ENCODE results near the gene LAMB3.

DNA sequence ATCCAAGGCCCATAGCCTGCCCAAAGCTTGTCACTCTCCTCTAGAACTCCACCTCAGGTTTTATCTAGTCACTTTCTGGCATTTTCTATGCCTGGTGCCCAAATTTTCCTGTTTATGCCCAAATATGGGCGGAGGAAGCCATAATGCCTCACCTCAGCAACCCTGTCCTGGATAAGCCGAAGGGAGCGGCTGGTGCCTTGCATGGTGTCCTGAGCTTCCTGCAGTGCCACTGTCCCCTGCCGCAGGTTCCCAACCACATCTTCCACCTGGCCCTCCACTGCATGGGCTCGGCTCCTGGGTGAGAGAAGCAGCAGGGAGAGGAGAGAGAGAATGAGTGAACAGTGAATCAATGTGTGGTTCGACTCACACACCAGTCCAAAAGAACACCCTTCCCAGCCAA, 34.5 kb downstream of the LAMB3 start:
- TF ChIP-seq, protein P1, sequence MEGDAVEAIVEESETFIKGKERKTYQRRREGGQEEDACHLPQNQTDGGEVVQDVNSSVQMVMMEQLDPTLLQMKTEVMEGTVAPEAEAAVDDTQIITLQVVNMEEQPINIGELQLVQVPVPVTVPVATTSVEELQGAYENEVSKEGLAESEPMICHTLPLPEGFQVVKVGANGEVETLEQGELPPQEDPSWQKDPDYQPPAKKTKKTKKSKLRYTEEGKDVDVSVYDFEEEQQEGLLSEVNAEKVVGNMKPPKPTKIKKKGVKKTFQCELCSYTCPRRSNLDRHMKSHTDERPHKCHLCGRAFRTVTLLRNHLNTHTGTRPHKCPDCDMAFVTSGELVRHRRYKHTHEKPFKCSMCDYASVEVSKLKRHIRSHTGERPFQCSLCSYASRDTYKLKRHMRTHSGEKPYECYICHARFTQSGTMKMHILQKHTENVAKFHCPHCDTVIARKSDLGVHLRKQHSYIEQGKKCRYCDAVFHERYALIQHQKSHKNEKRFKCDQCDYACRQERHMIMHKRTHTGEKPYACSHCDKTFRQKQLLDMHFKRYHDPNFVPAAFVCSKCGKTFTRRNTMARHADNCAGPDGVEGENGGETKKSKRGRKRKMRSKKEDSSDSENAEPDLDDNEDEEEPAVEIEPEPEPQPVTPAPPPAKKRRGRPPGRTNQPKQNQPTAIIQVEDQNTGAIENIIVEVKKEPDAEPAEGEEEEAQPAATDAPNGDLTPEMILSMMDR (IDR thresholded peaks at IDR 0.05) = no peak
- no peak for TF ChIP-seq POLR2A (IDR thresholded peaks at IDR 0.05)

Measured in testis (tissue), 2 donors.